GM12872 (cell line): Measurements from ENCODE around the gene NAT14.

Experiments used
- TF ChIP-seq, protein P1 (sequence below): IDR thresholded peaks from 3 replicates; pipeline ENCODE4 v1.5.1; 2011; ENCODE audit warnings: low read depth, mild to moderate bottlenecking, low read length, moderate library complexity; ENCODE audit not compliant: insufficient read depth

NAT14 gene

DNA sequence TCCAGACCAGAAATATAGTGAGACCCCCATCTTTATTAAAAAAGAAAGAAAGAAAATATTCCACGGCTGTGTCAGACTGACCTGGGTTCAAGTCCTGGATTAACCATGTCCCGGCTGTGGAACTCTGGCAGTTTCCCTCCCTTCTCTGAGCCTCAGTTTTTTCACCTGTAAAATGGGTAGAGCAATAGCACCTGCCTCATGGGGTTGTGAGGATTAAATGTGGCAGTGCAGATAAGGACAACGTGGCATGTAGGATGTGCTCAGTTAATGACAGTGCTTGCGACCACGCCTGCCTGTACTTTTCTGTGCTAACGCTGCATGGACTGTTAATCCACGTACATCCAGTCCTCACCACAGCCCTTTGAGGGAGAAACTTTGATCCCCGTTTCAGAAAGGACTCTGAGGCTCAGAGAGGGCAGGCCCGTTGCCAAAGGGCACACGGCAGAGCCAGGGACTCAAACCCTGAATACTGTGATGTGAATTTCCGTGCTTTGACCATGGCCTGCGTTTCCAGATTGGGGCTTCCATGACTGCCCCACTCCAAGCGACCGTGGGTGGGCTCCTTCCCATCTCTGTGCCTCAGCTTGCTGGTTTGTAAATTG is 35.8 kb downstream of the NAT14 start:
- TF ChIP-seq, protein P1, sequence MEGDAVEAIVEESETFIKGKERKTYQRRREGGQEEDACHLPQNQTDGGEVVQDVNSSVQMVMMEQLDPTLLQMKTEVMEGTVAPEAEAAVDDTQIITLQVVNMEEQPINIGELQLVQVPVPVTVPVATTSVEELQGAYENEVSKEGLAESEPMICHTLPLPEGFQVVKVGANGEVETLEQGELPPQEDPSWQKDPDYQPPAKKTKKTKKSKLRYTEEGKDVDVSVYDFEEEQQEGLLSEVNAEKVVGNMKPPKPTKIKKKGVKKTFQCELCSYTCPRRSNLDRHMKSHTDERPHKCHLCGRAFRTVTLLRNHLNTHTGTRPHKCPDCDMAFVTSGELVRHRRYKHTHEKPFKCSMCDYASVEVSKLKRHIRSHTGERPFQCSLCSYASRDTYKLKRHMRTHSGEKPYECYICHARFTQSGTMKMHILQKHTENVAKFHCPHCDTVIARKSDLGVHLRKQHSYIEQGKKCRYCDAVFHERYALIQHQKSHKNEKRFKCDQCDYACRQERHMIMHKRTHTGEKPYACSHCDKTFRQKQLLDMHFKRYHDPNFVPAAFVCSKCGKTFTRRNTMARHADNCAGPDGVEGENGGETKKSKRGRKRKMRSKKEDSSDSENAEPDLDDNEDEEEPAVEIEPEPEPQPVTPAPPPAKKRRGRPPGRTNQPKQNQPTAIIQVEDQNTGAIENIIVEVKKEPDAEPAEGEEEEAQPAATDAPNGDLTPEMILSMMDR: no peak

DNA sequence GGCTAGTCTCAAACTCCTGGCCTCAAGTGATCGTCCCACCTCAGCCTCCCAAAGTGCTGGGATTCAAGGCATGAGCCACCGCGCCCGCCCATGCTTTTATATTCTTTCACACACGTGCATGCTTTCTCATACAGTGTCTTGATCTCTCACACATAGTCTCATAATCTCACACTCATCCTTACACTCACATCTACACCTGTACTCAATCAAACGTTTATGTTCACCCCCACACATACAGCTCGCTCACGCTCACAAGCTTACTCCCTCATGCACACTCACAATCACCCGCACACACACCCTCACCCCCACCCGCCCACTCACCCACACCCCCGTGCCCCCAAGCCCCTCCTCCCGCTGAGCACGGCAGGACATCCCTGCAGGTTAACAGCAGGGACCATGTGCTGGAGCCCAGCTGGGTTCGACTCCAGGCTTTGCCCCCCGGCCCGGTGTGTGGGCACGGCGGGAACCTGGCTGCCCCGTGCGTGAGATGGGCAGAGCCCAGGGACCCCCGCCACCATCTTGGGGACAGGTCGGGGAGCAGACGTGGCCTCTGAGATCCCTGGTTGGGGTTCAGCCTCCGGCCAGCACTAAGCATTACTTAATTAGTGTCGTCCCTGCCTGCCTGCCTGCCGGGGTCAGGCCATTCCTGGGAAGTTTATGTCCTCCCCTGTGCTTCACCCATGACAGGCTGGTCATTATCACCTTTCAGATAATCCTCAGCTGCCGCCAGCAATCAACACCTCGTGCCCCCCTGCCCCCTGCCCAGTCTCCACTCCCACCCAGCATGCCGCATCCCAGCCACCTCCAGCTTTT is 40.5 kb downstream of the NAT14 start:
- TF ChIP-seq, protein P1: no peak

DNA sequence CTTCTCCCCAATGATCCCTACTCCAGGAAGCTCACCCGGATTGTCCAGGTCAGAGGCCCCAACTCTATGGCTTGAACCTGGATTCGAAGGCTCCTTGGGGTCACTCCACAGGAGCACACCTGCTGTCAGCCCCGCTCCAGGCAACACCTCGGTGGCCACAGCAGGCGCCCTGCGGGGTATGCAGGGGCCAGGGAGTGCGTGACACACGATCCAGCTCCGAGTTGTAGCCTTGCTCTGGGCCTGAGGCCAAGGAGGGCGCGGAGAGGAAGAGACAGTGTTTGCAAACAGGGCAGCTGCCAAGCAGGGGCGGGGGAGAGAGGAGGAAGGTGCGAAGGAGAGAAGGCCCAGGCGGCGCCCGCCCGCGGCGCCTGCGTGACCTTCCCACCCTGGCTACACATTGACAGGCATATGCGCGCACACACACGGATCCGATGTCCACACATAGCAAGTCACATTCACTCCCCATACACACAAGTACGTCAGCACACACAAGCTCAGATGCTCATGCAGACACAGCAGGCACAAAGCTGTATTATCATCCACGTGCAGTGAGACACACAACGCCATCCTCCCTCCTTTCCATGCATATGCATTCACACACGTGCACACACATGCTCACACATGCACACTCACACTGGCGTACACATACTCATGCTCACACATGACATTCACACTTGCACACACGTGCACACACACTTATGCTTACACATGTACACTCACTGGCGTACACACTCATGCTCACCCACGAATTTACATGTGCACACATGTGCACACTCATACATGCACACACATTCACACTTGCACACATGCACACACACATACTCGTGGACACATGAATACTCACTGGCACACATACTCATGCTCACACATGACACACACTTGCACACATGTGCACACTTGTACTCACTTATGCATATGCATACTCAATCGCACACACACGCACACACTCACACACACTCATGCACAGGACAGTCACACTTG is 41.5 kb downstream of the NAT14 start:
- TF ChIP-seq, protein P1: no peak

DNA sequence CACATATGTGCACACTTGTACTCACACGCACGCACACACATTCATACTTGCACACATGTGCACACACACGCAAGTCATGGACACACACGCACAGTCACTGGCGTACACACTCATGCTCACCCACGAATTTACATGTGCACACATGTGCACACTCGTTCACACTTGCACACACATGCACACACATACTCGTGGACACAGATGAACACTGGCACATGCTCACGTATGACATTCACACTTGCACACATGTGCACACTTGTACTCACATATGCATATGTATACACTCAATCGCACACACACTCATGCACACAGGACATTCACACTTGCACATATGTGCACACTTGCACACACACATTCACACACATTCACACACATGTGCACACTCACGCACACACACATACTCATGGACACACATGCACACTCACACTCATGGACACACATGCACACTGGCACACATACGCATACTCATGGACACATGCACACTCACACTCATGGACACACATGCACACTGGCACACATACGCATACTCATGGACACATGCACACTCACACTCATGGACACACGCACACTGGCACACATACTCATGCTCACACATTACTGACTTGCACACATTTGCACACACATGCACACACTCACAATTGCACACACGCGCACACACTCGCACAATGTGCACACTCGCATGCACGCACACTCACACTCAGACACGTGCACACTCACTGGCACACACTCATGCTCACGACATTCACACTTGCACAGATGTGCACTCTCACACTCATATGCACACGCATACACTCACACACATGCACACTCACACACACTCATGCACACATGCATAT is 42.4 kb downstream of the NAT14 start:
- TF ChIP-seq, protein P1: no peak

GRCh38 chr19:55528030-55528803 is 43.2 kb downstream of the NAT14 start:
- TF ChIP-seq, protein P1: no peak

DNA sequence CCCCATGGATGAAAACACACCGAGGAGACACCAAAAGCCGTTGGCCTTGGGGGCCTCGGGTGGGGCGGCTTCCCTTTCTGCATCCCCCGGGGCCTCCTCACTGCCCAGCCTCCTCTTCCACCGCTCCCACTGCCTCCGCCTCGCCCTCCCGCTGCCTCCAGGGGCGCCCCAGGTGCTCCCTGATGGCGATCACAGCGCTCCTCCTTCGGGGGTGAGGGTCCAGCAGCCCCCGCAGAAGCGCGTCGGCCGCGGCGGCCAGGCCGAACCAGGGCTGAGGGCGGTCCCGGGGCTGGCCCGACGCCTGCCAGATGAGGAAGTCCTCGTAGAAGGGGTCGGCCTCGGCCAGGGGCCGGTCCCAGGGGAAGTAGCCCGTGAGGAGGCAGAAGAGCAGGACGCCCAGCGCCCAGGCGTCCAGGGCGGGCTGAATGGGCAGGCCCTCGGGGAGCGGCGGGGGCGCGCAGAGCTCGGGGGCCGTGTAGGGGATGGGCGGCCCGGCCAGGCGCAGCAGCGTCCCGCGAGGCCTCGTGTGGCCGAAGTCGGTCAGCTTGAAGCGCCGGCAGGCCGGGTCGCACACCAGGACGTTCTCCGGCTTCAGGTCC is 44.7 kb downstream of the NAT14 start:
- TF ChIP-seq, protein P1: no peak
